Measurements from ENCODE around the gene BRPF3. TPM values are rescaled to one million over a fixed set of nuclear protein-coding genes. Genes with fewer than 3 reads are reported as not detected.
A peak's percentile ranks its signal among the peaks of the same experiment; 100 is the strongest.

Gene BRPF3
- total RNA-seq, 1 donor from 2014 or later = 28.2 TPM

DNA sequence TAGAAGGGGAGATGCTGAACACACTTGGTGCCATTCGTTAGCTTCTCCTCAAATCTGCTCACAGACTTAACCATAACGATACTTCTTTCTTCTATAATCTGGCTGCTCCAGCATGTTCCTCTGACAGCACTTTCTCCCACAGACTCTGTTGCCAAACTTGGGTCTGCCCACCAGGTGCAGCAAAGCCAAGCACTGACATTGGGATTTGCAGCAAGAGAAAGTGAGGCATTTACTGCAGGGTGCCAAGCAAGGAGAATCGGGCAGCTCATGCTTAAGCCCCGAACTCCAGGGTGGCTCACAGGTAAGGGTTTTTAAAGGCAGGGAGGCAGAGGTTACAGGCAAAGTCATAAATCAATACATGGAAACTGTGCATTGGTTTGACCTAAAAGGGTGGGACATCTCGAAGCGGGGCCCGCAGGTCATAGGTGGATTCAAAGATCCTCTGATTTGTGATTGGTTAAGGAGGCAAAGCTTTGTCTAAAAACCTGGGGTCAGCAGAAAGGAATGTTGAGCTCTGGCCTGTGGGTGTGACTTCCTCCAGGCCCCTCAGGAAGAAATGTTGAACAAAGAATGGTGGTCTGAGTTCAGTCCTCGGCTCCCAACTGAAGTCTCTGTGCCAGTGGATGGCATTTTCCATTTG, 48.2 kb downstream of the BRPF3 start:
- Mint-ChIP-seq H3K27ac (ENCODE audit: unreplicated experiment) (no peak overlapping the region), H3K36me3 (ENCODE audit: low read depth) (no peaks in the 10 kb centered on the region), H3K4me3 (ENCODE audit: unreplicated experiment) (no peak overlapping the region), H3K4me1 (ENCODE audit: low read depth) (peaks cover 9% of the 10 kb centered on the region), H3K27me3 (ENCODE audit: low read depth) (no peaks in the 10 kb centered on the region), H3K9me3 (ENCODE audit: low read depth) (no peaks in the 10 kb centered on the region)
- DNase-seq (ENCODE audit: low spot score) = no peak
- TF ChIP-seq, protein P1, sequence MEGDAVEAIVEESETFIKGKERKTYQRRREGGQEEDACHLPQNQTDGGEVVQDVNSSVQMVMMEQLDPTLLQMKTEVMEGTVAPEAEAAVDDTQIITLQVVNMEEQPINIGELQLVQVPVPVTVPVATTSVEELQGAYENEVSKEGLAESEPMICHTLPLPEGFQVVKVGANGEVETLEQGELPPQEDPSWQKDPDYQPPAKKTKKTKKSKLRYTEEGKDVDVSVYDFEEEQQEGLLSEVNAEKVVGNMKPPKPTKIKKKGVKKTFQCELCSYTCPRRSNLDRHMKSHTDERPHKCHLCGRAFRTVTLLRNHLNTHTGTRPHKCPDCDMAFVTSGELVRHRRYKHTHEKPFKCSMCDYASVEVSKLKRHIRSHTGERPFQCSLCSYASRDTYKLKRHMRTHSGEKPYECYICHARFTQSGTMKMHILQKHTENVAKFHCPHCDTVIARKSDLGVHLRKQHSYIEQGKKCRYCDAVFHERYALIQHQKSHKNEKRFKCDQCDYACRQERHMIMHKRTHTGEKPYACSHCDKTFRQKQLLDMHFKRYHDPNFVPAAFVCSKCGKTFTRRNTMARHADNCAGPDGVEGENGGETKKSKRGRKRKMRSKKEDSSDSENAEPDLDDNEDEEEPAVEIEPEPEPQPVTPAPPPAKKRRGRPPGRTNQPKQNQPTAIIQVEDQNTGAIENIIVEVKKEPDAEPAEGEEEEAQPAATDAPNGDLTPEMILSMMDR (IDR thresholded peaks at IDR 0.05) = no peak

DNA sequence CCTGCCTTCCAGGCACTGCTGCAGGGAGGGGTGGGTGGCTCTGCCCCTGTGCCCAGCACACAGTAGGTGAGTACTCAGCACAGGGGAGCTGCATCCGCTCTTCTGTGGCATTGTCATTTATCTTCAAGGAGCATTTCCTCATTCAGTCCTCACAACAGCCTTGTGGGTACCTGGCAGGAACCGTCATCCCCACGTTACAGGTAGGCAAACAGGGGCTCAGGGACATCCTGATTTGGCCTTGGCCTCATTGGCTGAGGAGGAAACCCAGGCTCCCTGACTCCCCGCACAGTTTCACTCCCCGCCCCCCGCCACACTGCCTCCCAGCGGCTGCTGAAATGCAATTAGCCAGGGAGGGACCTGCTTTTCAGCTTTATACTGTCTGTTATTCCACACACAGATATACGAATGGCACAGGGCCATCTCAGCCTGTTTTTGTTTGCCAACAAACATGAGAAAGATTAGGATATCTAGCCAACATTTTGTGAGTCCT, 49.1 kb downstream of the BRPF3 start:
- TF ChIP-seq, protein P1 (IDR thresholded peaks at IDR 0.05) = no peak
- Mint-ChIP-seq H3K4me1 (ENCODE audit: low read depth) (peaks cover 9% of the 10 kb centered on the region), H3K27ac (ENCODE audit: unreplicated experiment) (no peak overlapping the region), H3K4me3 (ENCODE audit: unreplicated experiment) (no peak overlapping the region), H3K27me3 (ENCODE audit: low read depth) (no peaks in the 10 kb centered on the region), H3K9me3 (ENCODE audit: low read depth) (no peaks in the 10 kb centered on the region), H3K36me3 (ENCODE audit: low read depth) (no peaks in the 10 kb centered on the region)
- no peak for DNase-seq (ENCODE audit: low spot score)

DNA sequence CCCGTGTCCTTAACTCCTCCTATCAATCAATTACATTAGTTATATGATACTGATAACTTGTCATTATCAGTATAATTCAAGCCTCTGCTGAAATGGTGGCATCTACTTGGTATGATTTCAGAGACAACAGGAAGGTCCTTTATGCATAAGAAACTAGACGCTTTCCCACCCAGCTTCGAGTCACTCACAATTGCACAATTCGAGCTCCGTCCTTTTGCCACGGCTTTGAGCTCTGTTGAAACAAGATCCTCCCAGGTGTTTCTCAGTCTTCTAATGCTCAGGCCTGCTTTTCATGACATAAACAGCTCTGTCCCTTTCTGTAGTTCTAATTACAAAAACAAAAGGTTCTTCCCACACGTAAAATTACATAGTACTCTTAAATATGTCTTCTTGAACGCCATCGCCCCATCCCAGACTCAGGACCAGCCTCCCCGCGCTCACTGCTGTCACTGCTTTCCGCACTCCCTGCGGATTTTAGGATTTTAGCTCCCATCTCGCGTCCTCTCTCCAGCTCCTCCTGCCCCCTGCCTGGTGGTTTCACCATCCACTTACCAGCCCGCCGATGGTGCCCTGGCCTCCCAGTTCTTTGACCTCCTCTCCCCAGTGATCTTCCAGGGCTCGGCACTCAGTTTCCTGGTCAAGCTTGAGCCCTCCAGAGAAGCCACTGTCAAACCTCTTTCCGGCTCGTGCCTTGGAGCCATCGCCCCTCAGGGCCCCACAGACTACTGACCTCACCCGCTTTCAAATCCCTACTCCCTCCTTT, 50.1 kb downstream of the BRPF3 start:
- no peaks in the 10 kb centered on the region for H3K9me3 Mint-ChIP-seq (ENCODE audit: low read depth)
- TF ChIP-seq, protein P1 (IDR thresholded peaks at IDR 0.05) = no peak
- no peak overlapping the region for H3K4me3 Mint-ChIP-seq (ENCODE audit: unreplicated experiment)
- peaks cover 7% of the 10 kb centered on the region for H3K4me1 Mint-ChIP-seq (ENCODE audit: low read depth)
- H3K27ac Mint-ChIP-seq (ENCODE audit: unreplicated experiment) = no peak overlapping the region
- H3K36me3 Mint-ChIP-seq (ENCODE audit: low read depth) = no peaks in the 10 kb centered on the region
- no peak for DNase-seq (ENCODE audit: low spot score)
- no peaks in the 10 kb centered on the region for H3K27me3 Mint-ChIP-seq (ENCODE audit: low read depth)

DNA sequence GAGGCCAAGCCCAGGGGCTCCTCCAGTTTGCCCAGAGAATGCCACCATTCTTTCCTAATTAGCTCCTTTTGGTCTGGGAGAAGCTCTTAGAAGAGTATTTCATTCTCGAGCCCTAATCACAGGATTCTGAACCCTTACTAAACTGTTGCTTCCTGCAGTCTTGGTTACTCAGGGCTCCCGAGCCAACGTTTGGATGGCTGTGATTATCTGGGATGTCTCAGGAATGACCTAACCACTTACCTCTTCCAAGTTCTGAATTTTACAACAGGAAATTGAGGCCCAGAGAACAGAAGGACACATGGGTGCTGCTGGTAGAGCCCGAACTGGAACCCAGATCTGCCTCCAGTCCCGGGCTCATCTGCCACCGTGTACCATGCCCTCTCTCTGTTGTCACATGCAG, 51.1 kb downstream of the BRPF3 start:
- TF ChIP-seq, protein P1 (IDR thresholded peaks at IDR 0.05) = no peak
- Mint-ChIP-seq H3K27me3 (ENCODE audit: low read depth) (no peaks in the 10 kb centered on the region), H3K36me3 (ENCODE audit: low read depth) (no peaks in the 10 kb centered on the region), H3K4me1 (ENCODE audit: low read depth) (peaks cover 6% of the 10 kb centered on the region), H3K4me3 (ENCODE audit: unreplicated experiment) (no peak overlapping the region), H3K27ac (ENCODE audit: unreplicated experiment) (no peak overlapping the region), H3K9me3 (ENCODE audit: low read depth) (no peaks in the 10 kb centered on the region)
- no peak for DNase-seq (ENCODE audit: low spot score)

DNA sequence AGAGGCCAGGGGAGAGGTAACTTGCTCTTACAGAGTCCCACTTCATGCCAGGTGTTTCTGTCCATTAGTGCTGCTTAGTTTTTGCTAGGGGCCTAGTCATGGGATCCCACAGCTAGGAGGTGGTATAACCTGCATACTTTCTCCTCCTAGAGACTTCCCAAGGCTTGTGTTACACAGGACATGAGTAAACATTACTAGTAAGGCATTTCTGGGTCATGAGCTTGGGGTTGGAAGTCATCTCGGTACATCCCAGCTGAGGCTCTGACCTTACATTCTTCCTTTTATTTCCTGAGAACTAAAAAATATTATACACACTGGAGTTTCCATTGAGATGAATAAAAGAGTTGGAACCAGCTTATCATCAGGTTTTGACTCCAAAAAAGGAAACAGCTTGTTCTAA, 52.4 kb downstream of the BRPF3 start:
- no peak for DNase-seq (ENCODE audit: low spot score)
- Mint-ChIP-seq H3K9me3 (ENCODE audit: low read depth) (no peaks in the 10 kb centered on the region), H3K4me1 (ENCODE audit: low read depth) (peaks cover 6% of the 10 kb centered on the region), H3K36me3 (ENCODE audit: low read depth) (no peaks in the 10 kb centered on the region), H3K4me3 (ENCODE audit: unreplicated experiment) (no peak overlapping the region), H3K27me3 (ENCODE audit: low read depth) (no peaks in the 10 kb centered on the region), H3K27ac (ENCODE audit: unreplicated experiment) (no peak overlapping the region)
- TF ChIP-seq, protein P1 (IDR thresholded peaks at IDR 0.05) = peak; percentile 22
